GM18870 (cell line): ENCODE data around the gene SLC28A2.

Experiments
- ATAC-seq: cut with Tn5 transposase; IDR thresholded peaks from one replicate; pipeline ENCODE4 v1.9.1; 2021; ENCODE audit warnings: moderate library complexity; ENCODE audit not compliant: unreplicated experiment

SLC28A2 gene

GRCh38 chr15:45320581-45321205 lies 68.7 kb downstream of the SLC28A2 start:
- ATAC-seq = no peak

- ATAC-seq = no peak
These were observed 74.2 kb downstream of the SLC28A2 start for GRCh38 chr15:45326280-45326679.

GRCh38 chr15:45326741-45327140 lies 74.7 kb downstream of the SLC28A2 start:
- ATAC-seq = no peak
